Measurements from ENCODE around the gene DGKG.

Gene DGKG

GRCh38 chr3:186261638-186262037 lies 100.4 kb downstream of the DGKG start:
- TF ChIP-seq ZNF274 (IDR thresholded peaks at IDR 0.05; ENCODE audit: low read depth, low read length): no peak
- H3K4me3 ChIP-seq (ENCODE audit: low read length): no peak overlapping the region

GRCh38 chr3:186260726-186261125 lies 101.3 kb downstream of the DGKG start:
- H3K4me3 ChIP-seq (ENCODE audit: low read length): no peak overlapping the region
- no peak for TF ChIP-seq ZNF274 (IDR thresholded peaks at IDR 0.05; ENCODE audit: low read depth, low read length)

- H3K4me3 ChIP-seq (ENCODE audit: low read length): no peak overlapping the region
- no peak for TF ChIP-seq ZNF274 (IDR thresholded peaks at IDR 0.05; ENCODE audit: low read depth, low read length)
Observed at GRCh38 chr3:186259612-186260383, 102.2 kb downstream of the DGKG start.

GRCh38 chr3:186258968-186259367 lies 103.1 kb downstream of the DGKG start:
- no peak overlapping the region for H3K4me3 ChIP-seq (ENCODE audit: low read length)
- no peak for TF ChIP-seq ZNF274 (IDR thresholded peaks at IDR 0.05; ENCODE audit: low read depth, low read length)

GRCh38 chr3:186257866-186258265 lies 104.2 kb downstream of the DGKG start:
- TF ChIP-seq ZNF274 (IDR thresholded peaks at IDR 0.05; ENCODE audit: low read depth, low read length): no peak
- no peak overlapping the region for H3K4me3 ChIP-seq (ENCODE audit: low read length)

GRCh38 chr3:186255703-186256331 lies 106.2 kb downstream of the DGKG start:
- H3K4me3 ChIP-seq (ENCODE audit: low read length): no peak overlapping the region
- TF ChIP-seq ZNF274 (IDR thresholded peaks at IDR 0.05; ENCODE audit: low read depth, low read length): no peak

GRCh38 chr3:186254676-186255650 lies 107.1 kb downstream of the DGKG start:
- H3K4me3 ChIP-seq (ENCODE audit: low read length): no peak overlapping the region
- no peak for TF ChIP-seq ZNF274 (IDR thresholded peaks at IDR 0.05; ENCODE audit: low read depth, low read length)

GRCh38 chr3:186251948-186252619 lies 110.0 kb downstream of the DGKG start:
- TF ChIP-seq ZNF274 (IDR thresholded peaks at IDR 0.05; ENCODE audit: low read depth, low read length): no peak
- H3K4me3 ChIP-seq (ENCODE audit: low read length): no peak overlapping the region

- no peak for TF ChIP-seq ZNF274 (IDR thresholded peaks at IDR 0.05; ENCODE audit: low read depth, low read length)
- H3K4me3 ChIP-seq (ENCODE audit: low read length): no peak overlapping the region
Observed at GRCh38 chr3:186248850-186249249, 113.2 kb downstream of the DGKG start.

GRCh38 chr3:186247821-186248814 lies 113.9 kb downstream of the DGKG start:
- no peak overlapping the region for H3K4me3 ChIP-seq (ENCODE audit: low read length)
- TF ChIP-seq ZNF274 (IDR thresholded peaks at IDR 0.05; ENCODE audit: low read depth, low read length): no peak

GRCh38 chr3:186246941-186247340 lies 115.1 kb downstream of the DGKG start:
- TF ChIP-seq ZNF274 (IDR thresholded peaks at IDR 0.05; ENCODE audit: low read depth, low read length): no peak
- H3K4me3 ChIP-seq (ENCODE audit: low read length): no peak overlapping the region

GRCh38 chr3:186244016-186244415 lies 118.0 kb downstream of the DGKG start:
- TF ChIP-seq ZNF274 (IDR thresholded peaks at IDR 0.05; ENCODE audit: low read depth, low read length): no peak
- H3K4me3 ChIP-seq (ENCODE audit: low read length): no peak overlapping the region

All from GM08714 (cell line).